Smooth muscle cell (in vitro differentiated cells): Measurements from ENCODE around the gene GLIS2. TPM values are rescaled to one million over a fixed set of nuclear protein-coding genes. Genes with fewer than 3 reads are reported as not detected.

Experiments used
- DNase-seq: peaks from one replicate; lab custom pipeline; 2025; ENCODE audit not compliant: unreplicated experiment; lab: John Stamatoyannopoulos, UW
- H2AFZ ChIP-seq: fragments of 200-600 bp; sonication (generic); 2 replicates; pipeline ENCODE4 v1.6.0; 2016; ENCODE audit warnings: antibody characterized with exemption, low read depth, mild to moderate bottlenecking
- H3F3A ChIP-seq: fragments of 200-600 bp; sonication (generic); 2 replicates; pipeline ENCODE4 v1.6.0; 2017; ENCODE audit warnings: antibody characterized with exemption, low read depth
- H3K27ac ChIP-seq: fragments of 200-600 bp; sonication (generic); 2 replicates; pipeline ENCODE4 v1.5.1; 2016; ENCODE audit warnings: low read depth, mild to moderate bottlenecking
- H3K27me3 ChIP-seq: fragments of 200-600 bp; sonication (generic); 2 replicates; pipeline ENCODE4 v1.6.1; 2016; ENCODE audit warnings: low read depth, mild to moderate bottlenecking
- H3K36me3 ChIP-seq: fragments of 200-600 bp; sonication (generic); 2 replicates; pipeline ENCODE4 v1.5.1; 2016; ENCODE audit warnings: low read depth
- H3K4me1 ChIP-seq: fragments of 200-600 bp; sonication (generic); 2 replicates; pipeline ENCODE4 v1.5.1; 2016; ENCODE audit warnings: low read depth
- H3K4me2 ChIP-seq: fragments of 200-600 bp; sonication (generic); 2 replicates; pipeline ENCODE4 v1.6.0; 2016; ENCODE audit warnings: mild to moderate bottlenecking
- H3K4me3 ChIP-seq: fragments of 200-600 bp; sonication (generic); 2 replicates; pipeline ENCODE4 v1.5.1; 2016; ENCODE audit warnings: mild to moderate bottlenecking
- H3K79me2 ChIP-seq: fragments of 200-600 bp; sonication (generic); 2 replicates; pipeline ENCODE4 v1.6.0; 2016; ENCODE audit warnings: low read depth, mild to moderate bottlenecking
- H3K9ac ChIP-seq: fragments of 200-600 bp; sonication (generic); 2 replicates; pipeline ENCODE4 v1.6.0; 2016; ENCODE audit warnings: low read depth
- H3K9me3 ChIP-seq: fragments of 200-600 bp; sonication (generic); replicated peaks from 2 replicates; pipeline ENCODE4 v1.5.1; 2016; ENCODE audit warnings: low read depth
- H4K20me1 ChIP-seq: fragments of 200-600 bp; sonication (generic); 2 replicates; pipeline ENCODE4 v1.6.0; 2016; ENCODE audit warnings: low read depth
- CTCF ChIP-seq: fragments of 200-600 bp; sonication (generic); IDR thresholded peaks from 2 replicates; pipeline ENCODE4 v1.5.1; 2017; ENCODE audit warnings: borderline replicate concordance, mild to moderate bottlenecking, antibody characterized with exemption; ENCODE audit not compliant: insufficient read depth, poor library complexity, severe bottlenecking
- WGBS: methylation state at CpG from one replicate; pipeline ENCODE4 v1.1.7; 2016; ENCODE audit warnings: low lambda C conversion rate; 5-methylcytosine and 5-hydroxymethylcytosine counted together
- polyA plus RNA-seq: library from polyadenylated mRNA; unstranded; fragments of >200 nt; fragmentation: Nextera tagmentation; extraction: Ambion mirVana; gene quantifications from 2 replicates; pipeline ENCODE4 v1.2.1, GENCODE V29; 2016
- total RNA-seq: library from RNA; depleted of rRNA; stranded (reverse); fragments of >200 nt; gene quantifications from 2 replicates; pipeline ENCODE4 v1.2.3, GENCODE V29; 2014

The GLIS2 gene
- total and polyA plus RNA-seq, 2 experiments from 2014 or later = 2.8 to 9.2 TPM

- H3K27me3 ChIP-seq = no peaks in the 10 kb centered on the region
- WGBS = 47% methylated on average over 10 of the region's 10 CpGs
- H3K36me3 ChIP-seq = no peaks in the 10 kb centered on the region
- H3K4me3 ChIP-seq = peak overlapping the region; percentile 86
- H2AFZ ChIP-seq = no peak overlapping the region
- peaks cover 3% of the 10 kb centered on the region for H3F3A ChIP-seq
- H4K20me1 ChIP-seq = peaks cover 58% of the 10 kb centered on the region
- no peaks in the 10 kb centered on the region for H3K9me3 ChIP-seq
- no peak for TF ChIP-seq CTCF
- peaks cover 56% of the 10 kb centered on the region for H3K79me2 ChIP-seq
- peak overlapping the region; percentile 81 for H3K9ac ChIP-seq
- H3K4me1 ChIP-seq = peaks cover 31% of the 10 kb centered on the region
- H3K27ac ChIP-seq = peak overlapping the region; percentile 93
- H3K4me2 ChIP-seq = peak overlapping the region; percentile 97
- no peak for DNase-seq
Measured at GRCh38 chr16:4372578-4373355, 56.9 kb downstream of the GLIS2 start.

GRCh38 chr16:4373356-4373908, 57.6 kb downstream of the GLIS2 start:
- H3K79me2 ChIP-seq = peaks cover 61% of the 10 kb centered on the region
- peaks cover 65% of the 10 kb centered on the region for H4K20me1 ChIP-seq
- peak overlapping the region; percentile 81 for H3K9ac ChIP-seq
- no peaks in the 10 kb centered on the region for H3K36me3 ChIP-seq
- peaks cover 3% of the 10 kb centered on the region for H3F3A ChIP-seq
- H3K27ac ChIP-seq = peak overlapping the region; percentile 93
- peaks cover 31% of the 10 kb centered on the region for H3K4me1 ChIP-seq
- 50% methylated on average over 9 of the region's 9 CpGs for WGBS
- no peaks in the 10 kb centered on the region for H3K27me3 ChIP-seq
- no peak overlapping the region for H2AFZ ChIP-seq
- TF ChIP-seq CTCF = no peak
- peak overlapping the region; percentile 86 for H3K4me3 ChIP-seq
- peak overlapping the region; percentile 97 for H3K4me2 ChIP-seq
- H3K9me3 ChIP-seq = no peaks in the 10 kb centered on the region
- no peak for DNase-seq

- Histone ChIP-seq H3K36me3 (no peaks in the 10 kb centered on the region), H3F3A (peaks cover 3% of the 10 kb centered on the region), H3K27me3 (no peaks in the 10 kb centered on the region), H3K4me2 (peak overlapping the region; percentile 97), H3K27ac (peak overlapping the region; percentile 93), H3K9me3 (no peaks in the 10 kb centered on the region), H3K79me2 (peaks cover 68% of the 10 kb centered on the region), H3K9ac (peak overlapping the region; percentile 81), H3K4me3 (peak overlapping the region; percentile 86), H3K4me1 (peaks cover 31% of the 10 kb centered on the region), H2AFZ (no peak overlapping the region), H4K20me1 (peaks cover 72% of the 10 kb centered on the region)
- peak; percentile 47 for DNase-seq
- 14% methylated on average over 26 of the region's 30 CpGs for WGBS
- TF ChIP-seq CTCF = no peak
Measured at GRCh38 chr16:4373909-4374742, 58.3 kb downstream of the GLIS2 start.
